HCT116 (cell line): ENCODE data around the gene CHODL. TPM values are rescaled to one million over a fixed set of nuclear protein-coding genes. Genes with fewer than 3 reads are reported as not detected.

Experiments used
- ATAC-seq: fragments of 200-7000 bp; cut with Tn5 transposase; 2 replicates; pipeline ENCODE4 v1.9.1; 2020; ENCODE audit warnings: mild to moderate bottlenecking, moderate library complexity
- BruUV-seq: library from RNA; stranded (reverse); fragments of 400-500 nt; replicated peaks from 2 replicates; lab custom pipeline; 2021; lab: Mats Ljungman, UMichigan
- CTCF ChIA-PET: fragments of 300-600 bp; sonication (Branson Sonifier 250); formaldehyde crosslinking; loops from one replicate; lab custom pipeline; 2021; ENCODE audit warnings: antibody characterized with exemption; lab: Charles Lee
- POLR2A ChIA-PET: fragments of 300-600, 350-600 bp; sonication (Branson Sonifier 250); formaldehyde crosslinking; loops from one replicate; lab custom pipeline; 2021; ENCODE audit warnings: antibody characterized with exemption; lab: Charles Lee
- RAD21 ChIA-PET, 2 experiments: fragments of 300-600 bp; sonication (Branson Sonifier 250); formaldehyde crosslinking; loops; one replicate each; lab custom pipeline; 2023; ENCODE audit warnings: low total read pairs in 2 of 2; ENCODE audit not compliant: uncharacterized antibody in 2 of 2, unreplicated experiment in 2 of 2, low non-redundant PET in 1 of 2; lab: Charles Lee
- DNase-seq: peaks from one replicate; pipeline ENCODE4 v3.0.0-alpha.2; 2010; ENCODE audit warnings: low read depth, low spot score
- H2AFZ ChIP-seq: fragments of 200-600 bp; shearing (Covaris generic), sonication (generic); 2 replicates; pipeline ENCODE4 v1.6.1; 2017; ENCODE audit warnings: low read depth, mixed run types, mixed read lengths, antibody characterized with exemption, low read length; ENCODE audit not compliant: poor library complexity, severe bottlenecking
- H3K27ac ChIP-seq: 2 replicates; pipeline ENCODE4 v1.5.1; 2012; ENCODE audit warnings: low read depth, low read length
- H3K27me3 ChIP-seq: fragments of 200-600 bp; sonication (generic); 2 replicates; pipeline ENCODE4 v1.6.1; 2016; ENCODE audit warnings: mixed run types, low read length, mixed read lengths; ENCODE audit not compliant: insufficient read depth
- H3K36me3 ChIP-seq, 2 experiments: fragments of 200-500 bp in 1 of 2; fragments of 200-600 bp in 1 of 2; sonication (Bioruptor generic) in 1 of 2; sonication (generic) in 1 of 2; 2 replicates each; pipeline versions ENCODE4 v1.5.1 to v1.6.1; 2014 to 2016; ENCODE audit warnings: low read length in 2 of 2, inconsistent platforms in 1 of 2, mixed read lengths in 1 of 2, mixed run types in 1 of 2; ENCODE audit not compliant: insufficient read depth in 2 of 2, control insufficient read depth in 1 of 2
- H3K4me1 ChIP-seq, 2 experiments: fragments of 200-600 bp in 1 of 2; sonication (generic) in 1 of 2; 2 replicates each; pipeline versions ENCODE4 v1.5.1 to v1.6.1; 2012 to 2017; ENCODE audit warnings: low read length in 2 of 2, inconsistent platforms in 1 of 2, mild to moderate bottlenecking in 1 of 2, mixed read lengths in 1 of 2, mixed run types in 1 of 2, moderate library complexity in 1 of 2; ENCODE audit not compliant: insufficient read depth in 2 of 2, control insufficient read depth in 1 of 2
- H3K4me2 ChIP-seq: fragments of 200-600 bp; sonication (generic); 2 replicates; pipeline ENCODE4 v1.6.1; 2017; ENCODE audit warnings: mixed run types, low read length, mixed read lengths
- H3K4me3 ChIP-seq, 2 experiments: fragments of 200-600 bp in 1 of 2; sonication (generic) in 1 of 2; replicated peaks in 1 of 2; 2 replicates each; pipeline ENCODE4 v1.5.1; 2011 to 2016; ENCODE audit warnings: low read length in 2 of 2, control low read depth in 1 of 2, low read depth in 1 of 2, mild to moderate bottlenecking in 1 of 2, mixed read lengths in 1 of 2, mixed run types in 1 of 2
- H3K79me2 ChIP-seq: fragments of 200-600 bp; sonication (generic); 2 replicates; pipeline ENCODE4 v1.6.1; 2017; ENCODE audit warnings: mild to moderate bottlenecking, mixed run types, low read length, moderate library complexity, mixed read lengths; ENCODE audit not compliant: insufficient read depth
- H3K9ac ChIP-seq: fragments of 200-600 bp; sonication (generic); 2 replicates; pipeline ENCODE4 v1.6.1; 2016; ENCODE audit warnings: low read length, mixed read lengths
- H3K9me2 ChIP-seq: fragments of 200-600 bp; sonication (generic), shearing (Covaris generic); 2 replicates; pipeline ENCODE4 v1.6.1; 2017; ENCODE audit warnings: mixed run types, mild to moderate bottlenecking, moderate library complexity; ENCODE audit not compliant: insufficient read depth
- H3K9me3 ChIP-seq, 2 experiments: fragments of 200-500 bp in 1 of 2; fragments of 200-600 bp in 1 of 2; sonication (Bioruptor generic) in 1 of 2; sonication (generic) in 1 of 2; 2 replicates each; pipeline ENCODE4 v1.6.1; 2014 to 2017; ENCODE audit warnings: low read length in 2 of 2, mixed read lengths in 2 of 2, inconsistent platforms in 1 of 2, low read depth in 1 of 2, mild to moderate bottlenecking in 1 of 2, mixed run types in 1 of 2, moderate library complexity in 1 of 2; ENCODE audit not compliant: control insufficient read depth in 1 of 2, insufficient read depth in 1 of 2
- H4K20me1 ChIP-seq: fragments of 200-600 bp; sonication (generic), shearing (Covaris generic); 2 replicates; pipeline ENCODE4 v1.6.1; 2017; ENCODE audit warnings: mixed run types, mild to moderate bottlenecking, moderate library complexity; ENCODE audit not compliant: insufficient read depth
- ATF3 ChIP-seq: IDR thresholded peaks from 2 replicates; pipeline ENCODE4 v1.6.1; 2012
- CTCF ChIP-seq, 3 experiments: fragments of 200-600 bp in 1 of 3; sonication (generic) in 1 of 3; IDR thresholded peaks in 2 of 3; conservative IDR thresholded peaks in 1 of 3; 2 replicates each; pipeline ENCODE4 v1.5.1; 2012 to 2017; ENCODE audit warnings: low read depth in 2 of 3, low read length in 2 of 3, antibody characterized with exemption in 1 of 3, borderline replicate concordance in 1 of 3, control low read depth in 1 of 3, mild to moderate bottlenecking in 1 of 3, mixed read lengths in 1 of 3, mixed run types in 1 of 3, moderate library complexity in 1 of 3; ENCODE audit not compliant: insufficient read depth in 1 of 3
- EGR1 ChIP-seq: IDR thresholded peaks from 2 replicates; pipeline ENCODE4 v1.6.1; 2012; ENCODE audit warnings: low read depth
- ELF1 ChIP-seq: IDR thresholded peaks from 2 replicates; pipeline ENCODE4 v1.6.1; 2012; ENCODE audit warnings: low read depth, borderline replicate concordance
- EZH2 ChIP-seq: fragments of 200-600 bp; sonication (generic); IDR thresholded peaks from 2 replicates; pipeline ENCODE4 v1.6.1; 2017; ENCODE audit warnings: antibody characterized with exemption, mixed run types
- EZH2phosphoT487 ChIP-seq: fragments of 200-600 bp; IDR thresholded peaks from 2 replicates; pipeline ENCODE4 v1.6.1; 2018; ENCODE audit warnings: antibody characterized with exemption, borderline replicate concordance
- JUND ChIP-seq: IDR thresholded peaks from 2 replicates; pipeline ENCODE4 v1.6.1; 2012
- MAX ChIP-seq: IDR thresholded peaks from 2 replicates; pipeline ENCODE4 v1.6.1; 2012
- RAD21 ChIP-seq: IDR thresholded peaks from 2 replicates; pipeline ENCODE4 v1.6.1; 2012; ENCODE audit warnings: low read depth, mild to moderate bottlenecking
- SIN3A ChIP-seq: IDR thresholded peaks from 2 replicates; pipeline ENCODE4 v1.6.1; 2012; ENCODE audit warnings: low read depth
- SP1 ChIP-seq: IDR thresholded peaks from 2 replicates; pipeline ENCODE4 v1.6.1; 2012; ENCODE audit warnings: low read depth
- SRF ChIP-seq: IDR thresholded peaks from 2 replicates; pipeline ENCODE4 v1.6.1; 2012; ENCODE audit warnings: low read depth
- TCF7L2 ChIP-seq: IDR thresholded peaks from 2 replicates; pipeline ENCODE4 v1.7.0; 2011; ENCODE audit warnings: borderline replicate concordance, inconsistent platforms; ENCODE audit not compliant: insufficient read depth, insufficient read length; ENCODE audit errors: extremely low read depth
- ZNF274 ChIP-seq: fragments of 200-500 bp; sonication (Bioruptor generic); IDR thresholded peaks from 2 replicates; pipeline ENCODE4 v1.6.1; 2014; ENCODE audit warnings: mild to moderate bottlenecking, low read depth, low read length, inconsistent platforms
- intact Hi-C: fragments of 100-400 bp; cut with micrococcal nuclease; formaldehyde crosslinking; loops from 2 replicates; pipeline ENCODE4 v1.10.0; 2022
- total RNA-seq: library from RNA; stranded (reverse); gene quantifications from one replicate; pipeline ENCODE4 v1.2.1, GENCODE V29; 2021; ENCODE audit not compliant: unreplicated experiment

Gene CHODL
- total RNA-seq, 1 experiment from 2014 or later: not detected

GRCh38 chr21:18275781-18276180 lies 31.1 kb downstream of the CHODL start (continued):
- TF ChIP-seq CTCF (IDR thresholded peaks at IDR 0.05 in 2 of 3, conservative IDR thresholded peaks at IDR 0.05 in 1 of 3; ENCODE audit: borderline replicate concordance in 1 of 3, insufficient read depth in 1 of 3, low read depth in 2 of 3, low read length in 2 of 3) (no peak), SRF (no peak), EZH2phosphoT487 (no peak)

- DNase-seq: no peak
- no peak overlapping the region for H3K27ac ChIP-seq
- H3K27me3 ChIP-seq: no peaks in the 10 kb centered on the region
- CTCF ChIA-PET: no interaction called here
- H4K20me1 ChIP-seq: no peaks in the 10 kb centered on the region
- no peaks in the 10 kb centered on the region for H3K36me3 ChIP-seq
- peaks cover 9 to 41% of the 10 kb centered on the region in 2 experiments; a peak in 2 of 4 replicates for H3K9me3 ChIP-seq
- H3K9me2 ChIP-seq: no peaks in the 10 kb centered on the region
- POLR2A ChIA-PET: no interaction called here
- no peak overlapping the region for H3K4me2 ChIP-seq
- RAD21 ChIA-PET: no interaction called here
- TF ChIP-seq EZH2phosphoT487 (no peak), SRF (no peak), SP1 (no peak), RAD21 (no peak)
- TF ChIP-seq, all 23 proteins: peak for 0
- ATAC-seq: no peak
- no peaks in the 10 kb centered on the region for H3K79me2 ChIP-seq
- H2AFZ ChIP-seq: no peak overlapping the region
- no peak overlapping the region for H3K4me3 ChIP-seq
- no peaks in the 10 kb centered on the region for H3K4me1 ChIP-seq
- intact Hi-C loops: no loop called here
- no TSS peak for BruUV-seq
- H3K9ac ChIP-seq: no peak overlapping the region
These were observed 40.7 kb downstream of the CHODL start for GRCh38 chr21:18285379-18285778.

- Histone ChIP-seq H3K79me2 (no peaks in the 10 kb centered on the region), H2AFZ (no peak overlapping the region), H3K4me2 (no peak overlapping the region), H3K9me3 (peaks cover 3 to 25% of the 10 kb centered on the region in 2 experiments; a peak in 2 of 4 replicates), H3K9ac (no peak overlapping the region), H4K20me1 (no peaks in the 10 kb centered on the region), H3K36me3 (no peaks in the 10 kb centered on the region), H3K27me3 (no peaks in the 10 kb centered on the region), H3K9me2 (no peaks in the 10 kb centered on the region), H3K27ac (no peak overlapping the region), H3K4me1 (no peaks in the 10 kb centered on the region), H3K4me3 (no peak overlapping the region)
- RAD21 ChIA-PET: no interaction called here
- POLR2A ChIA-PET: no interaction called here
- CTCF ChIA-PET: no interaction called here
- DNase-seq (no peak), ATAC-seq (no peak)
- no TSS peak for BruUV-seq
- intact Hi-C loops: no loop called here
- TF ChIP-seq JUND: no peak
- no peak for TF ChIP-seq SP1
- no peak for TF ChIP-seq ZNF274
- TF ChIP-seq EGR1: no peak
- no peak for TF ChIP-seq TCF7L2
- TF ChIP-seq SIN3A: no peak
- no peak for TF ChIP-seq ATF3
- no peak for TF ChIP-seq MAX
- TF ChIP-seq SRF: no peak
- no peak for TF ChIP-seq EZH2
- no peak for TF ChIP-seq ELF1
- no peak for TF ChIP-seq CTCF (IDR thresholded peaks at IDR 0.05 in 2 of 3, conservative IDR thresholded peaks at IDR 0.05 in 1 of 3; ENCODE audit: borderline replicate concordance in 1 of 3, insufficient read depth in 1 of 3, low read depth in 2 of 3, low read length in 2 of 3)
- no peak for TF ChIP-seq EZH2phosphoT487
These were observed 45.2 kb downstream of the CHODL start for GRCh38 chr21:18289876-18290275.
